Mesothelial cell of epicardium (in vitro differentiated cells): ENCODE measurements around the gene SH2D1B. TPM values are rescaled to one million over a fixed set of nuclear protein-coding genes. Genes with fewer than 3 reads are reported as not detected.

Experiments
- DNase-seq, 2 experiments: peaks; one replicate each; pipeline ENCODE4 v3.0.0; 2021; ENCODE audit warnings: low spot score in 2 of 2; ENCODE audit not compliant: unreplicated experiment in 2 of 2
- H3K27ac Mint-ChIP-seq: 2 replicates; pipeline ENCODE4 v1.8.0; 2021; ENCODE audit warnings: mixed read lengths
- H3K27me3 Mint-ChIP-seq: 2 replicates; pipeline ENCODE4 v1.8.0; 2021; ENCODE audit warnings: low read depth, mixed read lengths
- H3K36me3 Mint-ChIP-seq: 2 replicates; pipeline ENCODE4 v1.8.0; 2021; ENCODE audit warnings: mixed read lengths
- H3K4me1 Mint-ChIP-seq: 2 replicates; pipeline ENCODE4 v1.8.0; 2021; ENCODE audit warnings: mixed read lengths
- H3K4me3 Mint-ChIP-seq: 2 replicates; pipeline ENCODE4 v1.8.0; 2021; ENCODE audit warnings: mild to moderate bottlenecking, moderate library complexity, mixed read lengths
- H3K9me3 Mint-ChIP-seq: 2 replicates; pipeline ENCODE4 v1.8.0; 2021; ENCODE audit warnings: mixed read lengths
- CTCF ChIP-seq: fragments of 200-600 bp; sonication (generic); IDR thresholded peaks from one replicate; pipeline ENCODE4 v1.5.0; 2021; ENCODE audit warnings: antibody characterized with exemption; ENCODE audit not compliant: unreplicated experiment
- total RNA-seq: library from RNA; stranded (reverse); gene quantifications from 3 replicates; pipeline ENCODE4 v1.2.1, GENCODE V29; 2021

Gene SH2D1B
- total RNA-seq, 1 donor from 2014 or later = not detected

GRCh38 chr1:162404550-162405160 lies 7.3 kb downstream of the SH2D1B start:
- H3K36me3 Mint-ChIP-seq = no peaks in the 10 kb centered on the region
- H3K9me3 Mint-ChIP-seq = no peaks in the 10 kb centered on the region

GRCh38 chr1:162400790-162401355 lies 11.1 kb downstream of the SH2D1B start:
- peaks cover 33% of the 10 kb centered on the region for H3K27me3 Mint-ChIP-seq
- H3K4me1 Mint-ChIP-seq = peaks cover 6% of the 10 kb centered on the region
- no peak for DNase-seq
- no peak overlapping the region for H3K27ac Mint-ChIP-seq
- no peaks in the 10 kb centered on the region for H3K36me3 Mint-ChIP-seq
- no peak for TF ChIP-seq CTCF
- H3K9me3 Mint-ChIP-seq = no peaks in the 10 kb centered on the region
- H3K4me3 Mint-ChIP-seq = no peak overlapping the region

More at GRCh38 chr1:162404550-162405160, 7.3 kb downstream of the SH2D1B start:
- no peak overlapping the region for H3K27ac Mint-ChIP-seq
- no peak for TF ChIP-seq CTCF
- H3K4me1 Mint-ChIP-seq = no peaks in the 10 kb centered on the region
- no peak overlapping the region for H3K4me3 Mint-ChIP-seq
- no peak for DNase-seq
- H3K27me3 Mint-ChIP-seq = peaks cover 4% of the 10 kb centered on the region

- Mint-ChIP-seq H3K4me3 (no peak overlapping the region), H3K9me3 (no peaks in the 10 kb centered on the region), H3K36me3 (no peaks in the 10 kb centered on the region), H3K27ac (no peak overlapping the region), H3K27me3 (peaks cover 34% of the 10 kb centered on the region), H3K4me1 (peaks cover 6% of the 10 kb centered on the region)
- DNase-seq = no peak
- no peak for TF ChIP-seq CTCF
Measured at GRCh38 chr1:162398999-162399580, 12.8 kb downstream of the SH2D1B start.

GRCh38 chr1:162397943-162398560 lies 13.9 kb downstream of the SH2D1B start:
- Mint-ChIP-seq H3K36me3 (no peaks in the 10 kb centered on the region), H3K9me3 (no peaks in the 10 kb centered on the region), H3K27ac (no peak overlapping the region), H3K4me3 (no peak overlapping the region), H3K27me3 (peaks cover 37% of the 10 kb centered on the region), H3K4me1 (peaks cover 6% of the 10 kb centered on the region)
- no peak for DNase-seq
- no peak for TF ChIP-seq CTCF

- H3K4me3 Mint-ChIP-seq = no peak overlapping the region
Measured at GRCh38 chr1:162397039-162397448, 14.9 kb downstream of the SH2D1B start.

More at GRCh38 chr1:162397039-162397448, 14.9 kb downstream of the SH2D1B start:
- no peak overlapping the region for H3K27ac Mint-ChIP-seq
- no peak for TF ChIP-seq CTCF
- H3K9me3 Mint-ChIP-seq = no peaks in the 10 kb centered on the region
- peaks cover 37% of the 10 kb centered on the region for H3K27me3 Mint-ChIP-seq
- no peaks in the 10 kb centered on the region for H3K36me3 Mint-ChIP-seq
- DNase-seq = no peak
- H3K4me1 Mint-ChIP-seq = peaks cover 6% of the 10 kb centered on the region
